KOPT-K1 (cell line): Measurements from ENCODE around the gene NXF1.
A peak's percentile ranks its signal among the peaks of the same experiment; 100 is the strongest.
"Not testable (repeated sequence)": the region's sequence is repeated elsewhere in the genome, so short reads cannot be mapped to it uniquely, and the experiment has no call there.

Experiments used
- H3K27ac ChIP-seq: fragments of 200-600 bp; sonication (generic); 2 replicates; pipeline ENCODE4 v1.5.1; 2016; ENCODE audit warnings: antibody characterized with exemption, mild to moderate bottlenecking, low read depth, low read length; ENCODE audit not compliant: poor library complexity, severe bottlenecking
- H3K36me3 ChIP-seq: fragments of 200-600 bp; sonication (generic); 2 replicates; pipeline ENCODE4 v1.5.1; 2017; ENCODE audit warnings: antibody characterized with exemption, mild to moderate bottlenecking, low read length, moderate library complexity; ENCODE audit not compliant: insufficient read depth
- H3K9me3 ChIP-seq: fragments of 200-600 bp; sonication (generic); 2 replicates; pipeline ENCODE4 v1.5.1; 2017; ENCODE audit warnings: antibody characterized with exemption, low read length, mild to moderate bottlenecking; ENCODE audit not compliant: insufficient read depth, poor library complexity, severe bottlenecking

NXF1 gene

GRCh38 chr11:62841361-62842170, 36.3 kb upstream of the NXF1 start:
- H3K27ac ChIP-seq = peak overlapping the region; percentile 94

GRCh38 chr11:62840721-62841360, 35.6 kb upstream of the NXF1 start:
- peaks cover 22% of the 10 kb centered on the region for H3K36me3 ChIP-seq
- H3K9me3 ChIP-seq = not testable (repeated sequence)
- peak overlapping the region; percentile 79 for H3K27ac ChIP-seq

More at GRCh38 chr11:62841361-62842170, 36.3 kb upstream of the NXF1 start:
- H3K9me3 ChIP-seq = no peaks in the 10 kb centered on the region
- peaks cover 15% of the 10 kb centered on the region for H3K36me3 ChIP-seq

- Histone ChIP-seq H3K27ac (peak within 1 kb of the TSS; percentile 79), H3K36me3 (peaks cover 38% of the 10 kb centered on the region), H3K9me3 (no peaks in the 10 kb centered on the region)
Observed at GRCh38 chr11:62839050-62839945, 34.1 kb upstream of the NXF1 start, which contains the start of gene WDR74. Gene WDR74, minus strand, starts transcription at chr11:62839590. Its CDS starts 20 bp downstream, at chr11:62839570.

DNA sequence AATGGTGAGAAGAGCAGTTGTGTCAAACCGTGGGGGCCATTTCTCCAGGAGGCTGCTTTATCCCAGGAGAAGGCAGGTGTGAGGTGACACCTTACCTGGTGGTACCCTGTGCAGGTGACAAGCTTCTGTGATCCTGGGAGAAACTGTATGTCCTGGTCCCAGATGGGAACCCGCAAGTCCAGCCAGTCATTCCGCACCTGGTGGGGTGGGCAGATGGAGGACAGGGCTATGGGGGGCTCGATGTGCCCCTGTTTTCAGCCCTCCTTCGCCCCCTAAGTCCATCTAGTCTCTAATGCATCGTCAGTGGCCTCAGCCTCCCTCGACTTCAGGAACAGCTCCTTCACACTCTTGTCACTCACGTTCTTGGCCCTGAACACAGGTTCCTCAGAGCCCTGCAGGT, 30.1 kb upstream of the NXF1 start:
- peaks cover 56% of the 10 kb centered on the region for H3K36me3 ChIP-seq
- H3K9me3 ChIP-seq = no peaks in the 10 kb centered on the region
- no peak overlapping the region for H3K27ac ChIP-seq

- peak within 1 kb of the TSS; percentile 64 for H3K27ac ChIP-seq
- H3K36me3 ChIP-seq = peaks cover 60% of the 10 kb centered on the region
- H3K9me3 ChIP-seq = no peaks in the 10 kb centered on the region
Observed at GRCh38 chr11:62832336-62833234, 27.3 kb upstream of the NXF1 start, which contains the start of gene TEX54. Gene TEX54, minus strand, starts transcription at chr11:62832841.

DNA sequence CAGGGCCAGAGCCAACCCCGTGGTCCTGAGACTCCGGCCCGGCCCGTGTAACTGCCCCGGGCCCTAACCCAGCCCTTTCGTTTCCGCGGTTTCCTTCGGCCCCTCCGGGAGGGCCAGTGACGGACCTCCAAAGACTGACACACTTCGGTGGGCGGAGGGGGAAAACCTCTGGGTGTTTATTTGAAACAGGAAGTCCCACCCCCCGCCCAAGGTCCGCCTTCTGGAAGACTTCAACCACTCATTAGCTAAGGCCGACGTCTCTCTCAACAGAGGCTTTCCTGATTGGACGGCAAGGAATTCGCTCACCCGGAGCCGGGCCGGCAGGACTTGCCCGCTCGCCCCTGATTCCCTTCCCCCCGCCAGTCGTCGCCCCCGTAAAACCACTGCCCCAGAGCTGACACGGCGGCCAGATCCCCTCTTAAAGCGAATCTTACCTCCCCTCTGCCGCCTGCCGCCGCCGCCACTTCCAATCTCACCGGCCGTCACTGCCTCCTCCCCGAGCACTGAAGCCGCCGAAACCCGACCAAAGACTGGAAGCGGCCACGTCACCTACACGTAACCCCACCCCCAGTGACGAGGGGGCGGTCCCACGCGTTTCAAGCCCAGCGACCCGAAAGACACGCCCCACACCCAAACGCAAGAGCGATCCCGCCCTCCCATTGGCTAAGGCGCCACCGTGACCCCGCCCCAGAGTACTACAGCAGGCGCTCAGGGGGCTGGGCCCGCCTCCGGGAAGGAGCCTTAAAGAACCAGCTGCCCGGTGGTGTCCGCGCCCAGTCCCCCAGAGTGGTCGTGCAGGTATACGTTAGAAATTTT, 26.5 kb upstream of the NXF1 start, which contains the start of gene STX5:
Gene STX5, minus strand, starts transcription at position 532 of the 816 bp plus-strand sequence. CDS start 808 bp downstream, outside the sequence.
- peaks cover 60% of the 10 kb centered on the region for H3K36me3 ChIP-seq
- H3K27ac ChIP-seq = peak within 1 kb of the TSS; percentile 64

GRCh38 chr11:62830904-62831519, 25.8 kb upstream of the NXF1 start:
- Histone ChIP-seq H3K27ac (peak overlapping the region; percentile 64), H3K9me3 (no peaks in the 10 kb centered on the region), H3K36me3 (peaks cover 58% of the 10 kb centered on the region)

More for the DNA sequence above, 26.5 kb upstream of the NXF1 start, which contains the start of gene STX5:
- H3K9me3 ChIP-seq = no peaks in the 10 kb centered on the region

- peaks cover 58% of the 10 kb centered on the region for H3K36me3 ChIP-seq
- not testable (repeated sequence) for H3K9me3 ChIP-seq, H3K27ac ChIP-seq
Observed at GRCh38 chr11:62828130-62828529, 22.9 kb upstream of the NXF1 start.

- H3K9me3 ChIP-seq = no peaks in the 10 kb centered on the region
- peaks cover 81% of the 10 kb centered on the region for H3K36me3 ChIP-seq
- no peak overlapping the region for H3K27ac ChIP-seq
Observed at GRCh38 chr11:62823677-62824076, 18.4 kb upstream of the NXF1 start.

GRCh38 chr11:62817129-62817528, 11.9 kb upstream of the NXF1 start:
- H3K27ac ChIP-seq = no peak overlapping the region
- no peaks in the 10 kb centered on the region for H3K9me3 ChIP-seq
- peaks cover 36% of the 10 kb centered on the region for H3K36me3 ChIP-seq

GRCh38 chr11:62816557-62816956, 11.3 kb upstream of the NXF1 start:
- H3K27ac ChIP-seq = no peak overlapping the region
- H3K9me3 ChIP-seq = no peaks in the 10 kb centered on the region
- peaks cover 33% of the 10 kb centered on the region for H3K36me3 ChIP-seq

GRCh38 chr11:62811659-62812058, 6.4 kb upstream of the NXF1 start:
- Histone ChIP-seq H3K36me3 (peaks cover 2% of the 10 kb centered on the region; the same call in 1 of the 2 replicates), H3K27ac (no peak overlapping the region), H3K9me3 (no peaks in the 10 kb centered on the region)

- Histone ChIP-seq H3K9me3 (no peaks in the 10 kb centered on the region), H3K36me3 (no peaks in the 10 kb centered on the region), H3K27ac (no peak overlapping the region)
Observed at GRCh38 chr11:62810748-62811147, 5.5 kb upstream of the NXF1 start.
